ENCODE data around the gene MYH16.
"Not testable (repeated sequence)": the region's sequence is repeated elsewhere in the genome, so short reads cannot be mapped to it uniquely, and the experiment has no call there.

The MYH16 gene

GRCh38 chr7:99320371-99320770 lies 47.7 kb downstream of the MYH16 start:
- DNase-seq (ENCODE audit: low read depth in 1 of 2, low spot score in 1 of 2): no peak
- TF ChIP-seq JUND (IDR thresholded peaks at IDR 0.05; ENCODE audit: low read depth): no peak
- in situ Hi-C loops (cut with HindIII; ENCODE audit: low pct_unique_long_range_greater_than_20kb, low sequenced_read_pairs): no loop called here

- in situ Hi-C loops (cut with HindIII; ENCODE audit: low pct_unique_long_range_greater_than_20kb, low sequenced_read_pairs); DNase-seq (ENCODE audit: low read depth in 1 of 2, low spot score in 1 of 2): not testable (repeated sequence)
Observed at GRCh38 chr7:99322659-99323058, 50.0 kb downstream of the MYH16 start.

GRCh38 chr7:99324559-99324958 lies 51.9 kb downstream of the MYH16 start:
- in situ Hi-C loops (cut with HindIII; ENCODE audit: low pct_unique_long_range_greater_than_20kb, low sequenced_read_pairs): no loop called here
- TF ChIP-seq JUND (IDR thresholded peaks at IDR 0.05; ENCODE audit: low read depth): no peak

GRCh38 chr7:99325001-99325493 lies 52.4 kb downstream of the MYH16 start:
- DNase-seq (ENCODE audit: low read depth in 1 of 2, low spot score in 1 of 2): no peak
- TF ChIP-seq JUND (IDR thresholded peaks at IDR 0.05; ENCODE audit: low read depth): no peak
- in situ Hi-C loops (cut with HindIII; ENCODE audit: low pct_unique_long_range_greater_than_20kb, low sequenced_read_pairs): no loop called here

More at GRCh38 chr7:99324559-99324958, 51.9 kb downstream of the MYH16 start:
- no peak for DNase-seq (ENCODE audit: low read depth in 1 of 2, low spot score in 1 of 2)

GRCh38 chr7:99325592-99326407 lies 53.2 kb downstream of the MYH16 start, which contains the start of gene ARPC1A:
Gene ARPC1A, plus strand, starts transcription at chr7:99325898. Its CDS starts 7,456 bp downstream, at chr7:99333354.
- in situ Hi-C loops (cut with HindIII; ENCODE audit: low pct_unique_long_range_greater_than_20kb, low sequenced_read_pairs): no loop called here
- TF ChIP-seq JUND (IDR thresholded peaks at IDR 0.05; ENCODE audit: low read depth): no peak

GRCh38 chr7:99326408-99326782 lies 53.8 kb downstream of the MYH16 start:
- no peak for TF ChIP-seq JUND (IDR thresholded peaks at IDR 0.05; ENCODE audit: low read depth)
- in situ Hi-C loops (cut with HindIII; ENCODE audit: low pct_unique_long_range_greater_than_20kb, low sequenced_read_pairs): no loop called here
- no peak for DNase-seq (ENCODE audit: low read depth in 1 of 2, low spot score in 1 of 2)

More at GRCh38 chr7:99325592-99326407, 53.2 kb downstream of the MYH16 start, which contains the start of gene ARPC1A:
- peak; percentile 83 to 92 for DNase-seq (ENCODE audit: low read depth in 1 of 2, low spot score in 1 of 2)

GRCh38 chr7:99330314-99330961 lies 57.8 kb downstream of the MYH16 start:
- DNase-seq (ENCODE audit: low read depth in 1 of 2, low spot score in 1 of 2); in situ Hi-C loops (cut with HindIII; ENCODE audit: low pct_unique_long_range_greater_than_20kb, low sequenced_read_pairs): not testable (repeated sequence)

GRCh38 chr7:99331002-99331401 lies 58.4 kb downstream of the MYH16 start:
- no peak for TF ChIP-seq JUND (IDR thresholded peaks at IDR 0.05; ENCODE audit: low read depth)
- in situ Hi-C loops (cut with HindIII; ENCODE audit: low pct_unique_long_range_greater_than_20kb, low sequenced_read_pairs): no loop called here
- DNase-seq (ENCODE audit: low read depth in 1 of 2, low spot score in 1 of 2): no peak

GRCh38 chr7:99339595-99339994 lies 67.0 kb downstream of the MYH16 start:
- DNase-seq (ENCODE audit: low read depth in 1 of 2, low spot score in 1 of 2): no peak
- in situ Hi-C loops (cut with HindIII; ENCODE audit: low pct_unique_long_range_greater_than_20kb, low sequenced_read_pairs): no loop called here
- TF ChIP-seq JUND (IDR thresholded peaks at IDR 0.05; ENCODE audit: low read depth): no peak

- TF ChIP-seq JUND (IDR thresholded peaks at IDR 0.05; ENCODE audit: low read depth): no peak
- no peak for DNase-seq (ENCODE audit: low read depth in 1 of 2, low spot score in 1 of 2)
- in situ Hi-C loops (cut with HindIII; ENCODE audit: low pct_unique_long_range_greater_than_20kb, low sequenced_read_pairs): no loop called here
Observed at GRCh38 chr7:99340659-99341058, 68.0 kb downstream of the MYH16 start.

- in situ Hi-C loops (cut with HindIII; ENCODE audit: low pct_unique_long_range_greater_than_20kb, low sequenced_read_pairs): no loop called here
- DNase-seq (ENCODE audit: low read depth in 1 of 2, low spot score in 1 of 2): no peak
- no peak for TF ChIP-seq JUND (IDR thresholded peaks at IDR 0.05; ENCODE audit: low read depth)
Observed at GRCh38 chr7:99344061-99344647, 71.5 kb downstream of the MYH16 start.

GRCh38 chr7:99350641-99351040 lies 78.0 kb downstream of the MYH16 start:
- in situ Hi-C loops (cut with HindIII; ENCODE audit: low pct_unique_long_range_greater_than_20kb, low sequenced_read_pairs): not testable (repeated sequence)

GRCh38 chr7:99352247-99352646 lies 79.6 kb downstream of the MYH16 start:
- no peak for DNase-seq (ENCODE audit: low read depth in 1 of 2, low spot score in 1 of 2)
- no peak for TF ChIP-seq JUND (IDR thresholded peaks at IDR 0.05; ENCODE audit: low read depth)
- in situ Hi-C loops (cut with HindIII; ENCODE audit: low pct_unique_long_range_greater_than_20kb, low sequenced_read_pairs): no loop called here

More at GRCh38 chr7:99350641-99351040, 78.0 kb downstream of the MYH16 start:
- DNase-seq (ENCODE audit: low read depth in 1 of 2, low spot score in 1 of 2): not testable (repeated sequence)

All from T47D (cell line).